Endothelial cell (in vitro differentiated cells): ENCODE data around the gene SCRN3. TPM values are rescaled to one million over a fixed set of nuclear protein-coding genes. Genes with fewer than 3 reads are reported as not detected.
"Not testable (repeated sequence)": the region's sequence is repeated elsewhere in the genome, so short reads cannot be mapped to it uniquely, and the experiment has no call there.

Experiments used
- DNase-seq: peaks from one replicate; pipeline ENCODE4 v3.0.0; 2021; ENCODE audit warnings: low spot score
- H3K27ac Mint-ChIP-seq: one replicate; pipeline ENCODE4 v1.8.0; 2021; ENCODE audit warnings: mixed read lengths, inconsistent platforms; ENCODE audit not compliant: unreplicated experiment
- H3K27me3 Mint-ChIP-seq: one replicate; pipeline ENCODE4 v1.8.0; 2021; ENCODE audit warnings: mild to moderate bottlenecking, moderate library complexity, mixed read lengths, inconsistent platforms; ENCODE audit not compliant: unreplicated experiment
- H3K36me3 Mint-ChIP-seq: one replicate; pipeline ENCODE4 v1.8.0; 2021; ENCODE audit warnings: mild to moderate bottlenecking, low read depth, mixed read lengths, inconsistent platforms; ENCODE audit not compliant: unreplicated experiment
- H3K4me1 Mint-ChIP-seq: one replicate; pipeline ENCODE4 v1.8.0; 2021; ENCODE audit warnings: mild to moderate bottlenecking, mixed read lengths, inconsistent platforms; ENCODE audit not compliant: unreplicated experiment
- H3K4me3 Mint-ChIP-seq: one replicate; pipeline ENCODE4 v1.8.0; 2021; ENCODE audit warnings: mild to moderate bottlenecking, mixed read lengths, inconsistent platforms; ENCODE audit not compliant: unreplicated experiment
- H3K9me3 Mint-ChIP-seq: one replicate; pipeline ENCODE4 v1.8.0; 2021; ENCODE audit warnings: mixed read lengths, inconsistent platforms; ENCODE audit not compliant: unreplicated experiment
- CTCF ChIP-seq: fragments of 200-600 bp; sonication (generic); IDR thresholded peaks from one replicate; pipeline ENCODE4 v1.5.0; 2021; ENCODE audit warnings: antibody characterized with exemption; ENCODE audit not compliant: unreplicated experiment
- long read RNA-seq: library from polyadenylated mRNA; unstranded; transcript quantifications from one replicate; pipeline ENCODE4 v2.0.0, GENCODE V29; 2020; ENCODE audit not compliant: unreplicated experiment
- total RNA-seq: library from RNA; stranded (reverse); fragmentation: NEBNext Ultra II Directional; extraction: Animal tissue kit (Norgen Biotek cat#: 25700); gene quantifications from one replicate; pipeline ENCODE4 v1.2.1, GENCODE V29; 2021; ENCODE audit not compliant: unreplicated experiment

The SCRN3 gene
- total RNA-seq, result 21.1 TPM
- long read RNA-seq, partial matches to known transcripts, result 1 of 12 reads
- long read RNA-seq, other reads (novel, unspliced or antisense), result 7 of 12 reads

- no peak for TF ChIP-seq CTCF
- Mint-ChIP-seq H3K27me3 (no peaks in the 10 kb centered on the region), H3K4me3 (peak within 1 kb of the TSS; percentile 98), H3K27ac (peak within 1 kb of the TSS; percentile 97), H3K4me1 (peaks cover 6% of the 10 kb centered on the region), H3K36me3 (peaks cover 1% of the 10 kb centered on the region), H3K9me3 (no peaks in the 10 kb centered on the region)
- DNase-seq, result peak; percentile 49
Observed at GRCh38 chr2:174395284-174395968, at the start of gene SCRN3. TSS of gene SCRN3 (plus strand) at chr2:174395730. CDS start at chr2:174398284, 2,554 bp downstream.

GRCh38 chr2:174350018-174350417 is 45.5 kb upstream of the SCRN3 start:
- peaks cover 4% of the 10 kb centered on the region for H3K27me3 Mint-ChIP-seq

GRCh38 chr2:174350593-174351181 is 44.8 kb upstream of the SCRN3 start:
- no peaks in the 10 kb centered on the region for H3K9me3 Mint-ChIP-seq
- H3K27me3 Mint-ChIP-seq, result peaks cover under 1% of the 10 kb centered on the region
- TF ChIP-seq CTCF, result no peak
- H3K36me3 Mint-ChIP-seq, result peaks cover 6% of the 10 kb centered on the region
- no peak overlapping the region for H3K4me3 Mint-ChIP-seq
- H3K27ac Mint-ChIP-seq, result no peak overlapping the region
- no peak for DNase-seq
- H3K4me1 Mint-ChIP-seq, result no peaks in the 10 kb centered on the region

More at GRCh38 chr2:174350018-174350417, 45.5 kb upstream of the SCRN3 start:
- Mint-ChIP-seq H3K4me3 (no peak overlapping the region), H3K9me3 (no peaks in the 10 kb centered on the region), H3K36me3 (peaks cover 6% of the 10 kb centered on the region), H3K27ac (no peak overlapping the region), H3K4me1 (no peaks in the 10 kb centered on the region)
- no peak for DNase-seq
- peak; percentile 29 for TF ChIP-seq CTCF

- Mint-ChIP-seq H3K4me1 (no peaks in the 10 kb centered on the region), H3K9me3 (no peaks in the 10 kb centered on the region), H3K4me3 (no peak overlapping the region), H3K27ac (no peak overlapping the region), H3K36me3 (peaks cover 6% of the 10 kb centered on the region), H3K27me3 (no peaks in the 10 kb centered on the region)
- DNase-seq, result no peak
- TF ChIP-seq CTCF, result no peak
Observed at GRCh38 chr2:174353004-174353403, 42.5 kb upstream of the SCRN3 start.

GRCh38 chr2:174356347-174356746 is 39.2 kb upstream of the SCRN3 start:
- Mint-ChIP-seq H3K4me3 (no peak overlapping the region), H3K4me1 (no peaks in the 10 kb centered on the region), H3K36me3 (peaks cover 4% of the 10 kb centered on the region), H3K9me3 (no peaks in the 10 kb centered on the region), H3K27ac (no peak overlapping the region), H3K27me3 (no peaks in the 10 kb centered on the region)
- DNase-seq, result no peak
- no peak for TF ChIP-seq CTCF

- not testable (repeated sequence) for H3K4me1 Mint-ChIP-seq, H3K27me3 Mint-ChIP-seq, H3K4me3 Mint-ChIP-seq, H3K27ac Mint-ChIP-seq, DNase-seq, H3K9me3 Mint-ChIP-seq
- H3K36me3 Mint-ChIP-seq, result peaks cover 22% of the 10 kb centered on the region
Observed at GRCh38 chr2:174359663-174360062, 35.9 kb upstream of the SCRN3 start.
